SK-N-SH treated with all-trans-retinoic acid at 6 μM for 48 hours (cell line): ENCODE data around the gene WFS1.

ENCODE experiments used
- ARNTL ChIP-seq: fragments of 450-650 bp; formaldehyde crosslinking; IDR thresholded peaks from 2 replicates; pipeline ENCODE4 v1.5.0; 2020; ENCODE audit warnings: low read depth, mild to moderate bottlenecking, moderate library complexity, borderline replicate concordance
- BACH2 ChIP-seq: fragments of 250-450 bp; sonication (Bioruptor Pico); IDR thresholded peaks from 2 replicates; pipeline ENCODE4 v1.9.0; 2021; ENCODE audit warnings: mild to moderate bottlenecking, borderline replicate concordance
- CREB5 ChIP-seq: fragments of 250-450 bp; sonication (Bioruptor Pico); IDR thresholded peaks from 2 replicates; pipeline ENCODE4 v1.5.1; 2020; ENCODE audit warnings: low read depth, mild to moderate bottlenecking, moderate library complexity
- ESRRG ChIP-seq: fragments of 250-450 bp; sonication (Bioruptor Pico); IDR thresholded peaks from 2 replicates; pipeline ENCODE4 v1.6.1; 2021; ENCODE audit warnings: mild to moderate bottlenecking
- GLIS3 ChIP-seq: fragments of 250-450 bp; sonication (Bioruptor Pico); IDR thresholded peaks from 2 replicates; pipeline ENCODE4 v1.5.0; 2020; ENCODE audit warnings: mild to moderate bottlenecking, moderate library complexity
- PATZ1 ChIP-seq: fragments of 250-450 bp; sonication (Bioruptor Pico); IDR thresholded peaks from 2 replicates; pipeline ENCODE4 v1.8.0; 2020; ENCODE audit warnings: mild to moderate bottlenecking, moderate library complexity, borderline replicate concordance
- SNAI2 ChIP-seq: fragments of 250-450 bp; sonication (Bioruptor Pico); IDR thresholded peaks from 2 replicates; pipeline ENCODE4 v1.5.0; 2020; ENCODE audit warnings: mild to moderate bottlenecking, moderate library complexity
- TCF4 ChIP-seq: fragments of 250-450 bp; sonication (Bioruptor Pico); IDR thresholded peaks from 2 replicates; pipeline ENCODE4 v1.8.0; 2021; ENCODE audit warnings: mild to moderate bottlenecking, moderate library complexity, borderline replicate concordance
- ZC3H10 ChIP-seq: fragments of 250-450 bp; sonication (Bioruptor Pico); IDR thresholded peaks from 2 replicates; pipeline ENCODE4 v1.5.1; 2021; ENCODE audit warnings: mild to moderate bottlenecking, moderate library complexity
- ZFP3 ChIP-seq: fragments of 250-450 bp; sonication (Bioruptor Pico); IDR thresholded peaks from 2 replicates; pipeline ENCODE4 v1.5.0; 2020; ENCODE audit warnings: mild to moderate bottlenecking, moderate library complexity
- ZFP30 ChIP-seq: fragments of 450-650 bp; formaldehyde crosslinking; IDR thresholded peaks from 2 replicates; pipeline ENCODE4 v1.5.0; 2022; ENCODE audit warnings: mild to moderate bottlenecking, moderate library complexity

GRCh38 chr4:6229671-6230501 lies 39.8 kb upstream of the WFS1 start:
- TF ChIP-seq BACH2, result no peak
- no peak for TF ChIP-seq GLIS3
- no peak for TF ChIP-seq PATZ1 (CRISPR knock-in tag)
- TF ChIP-seq ZFP3 (CRISPR knock-in tag), result no peak
- no peak for TF ChIP-seq ESRRG
- TF ChIP-seq ZFP30 (CRISPR knock-in tag), result no peak
- no peak for TF ChIP-seq ARNTL (CRISPR knock-in tag)
- no peak for TF ChIP-seq CREB5 (CRISPR knock-in tag)
- no peak for TF ChIP-seq ZC3H10 (CRISPR knock-in tag)
- TF ChIP-seq SNAI2, result no peak
- no peak for TF ChIP-seq TCF4 (CRISPR knock-in tag)
